ENCODE data around the gene PANK2. TPM values are rescaled to one million over a fixed set of nuclear protein-coding genes. Genes with fewer than 3 reads are reported as not detected.

Gene PANK2
- total RNA-seq, 4 donors from 2014 or later: 22.9 to 48.7 (median 38.2) TPM

DNA sequence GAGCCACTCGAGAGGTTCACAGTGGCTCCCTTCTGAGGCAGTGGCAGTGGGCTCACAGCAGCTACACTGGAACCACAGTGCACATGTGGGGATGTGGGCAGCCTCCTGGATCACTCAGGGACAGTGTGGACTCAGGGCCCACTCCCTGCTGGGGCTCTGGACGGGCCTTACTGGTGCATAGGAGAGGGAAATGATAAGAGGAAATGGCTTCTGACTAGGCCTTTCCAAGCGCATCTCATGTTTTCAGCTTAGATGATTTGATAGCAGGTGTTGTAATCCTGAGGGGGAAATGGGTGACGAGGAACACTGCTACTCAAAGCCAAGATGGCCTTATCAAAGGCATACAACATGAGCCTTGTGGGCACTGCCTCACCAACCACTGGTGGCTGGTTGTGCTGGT, 44.0 kb downstream of the PANK2 start:
- Histone ChIP-seq H3K9me3 (no peaks in the 10 kb centered on the region), H3K4me1 (peaks cover 11 to 31% (median 15%) of the 10 kb centered on the region in 4 donors), H3K4me3 (peak overlapping the region in 2 of 4 donors; percentile 20 to 32), H3K27me3 (no peaks in the 10 kb centered on the region), H3K36me3 (no peaks in the 10 kb centered on the region), H3K27ac (peak overlapping the region; percentile 41 to 72 (median 61))
- in situ Hi-C loops (cut with MboI; ENCODE audit: low pct_ligation_motif_present in 1 of 4, low pct_unique_long_range_greater_than_20kb in 1 of 4, low sequenced_read_pairs in 3 of 4) (no loop called here), intact Hi-C loops (cut with DNase I; ENCODE audit: low total_unique reads) (no loop called here)
- 78% methylated on average over 4 of the region's 4 CpGs; no CpG with 5 or more reads in 1 of the 2 donors for WGBS, 2 donors (ENCODE audit: low coverage in 1 of 2)
- DNase-seq: no peak
- TF ChIP-seq EP300 (IDR thresholded peaks at IDR 0.05; ENCODE audit: low read depth) (no peak), POLR2AphosphoS5 (IDR thresholded peaks at IDR 0.05) (no peak), POLR2A (IDR thresholded peaks at IDR 0.05) (no peak)
- TF ChIP-seq, protein P1, sequence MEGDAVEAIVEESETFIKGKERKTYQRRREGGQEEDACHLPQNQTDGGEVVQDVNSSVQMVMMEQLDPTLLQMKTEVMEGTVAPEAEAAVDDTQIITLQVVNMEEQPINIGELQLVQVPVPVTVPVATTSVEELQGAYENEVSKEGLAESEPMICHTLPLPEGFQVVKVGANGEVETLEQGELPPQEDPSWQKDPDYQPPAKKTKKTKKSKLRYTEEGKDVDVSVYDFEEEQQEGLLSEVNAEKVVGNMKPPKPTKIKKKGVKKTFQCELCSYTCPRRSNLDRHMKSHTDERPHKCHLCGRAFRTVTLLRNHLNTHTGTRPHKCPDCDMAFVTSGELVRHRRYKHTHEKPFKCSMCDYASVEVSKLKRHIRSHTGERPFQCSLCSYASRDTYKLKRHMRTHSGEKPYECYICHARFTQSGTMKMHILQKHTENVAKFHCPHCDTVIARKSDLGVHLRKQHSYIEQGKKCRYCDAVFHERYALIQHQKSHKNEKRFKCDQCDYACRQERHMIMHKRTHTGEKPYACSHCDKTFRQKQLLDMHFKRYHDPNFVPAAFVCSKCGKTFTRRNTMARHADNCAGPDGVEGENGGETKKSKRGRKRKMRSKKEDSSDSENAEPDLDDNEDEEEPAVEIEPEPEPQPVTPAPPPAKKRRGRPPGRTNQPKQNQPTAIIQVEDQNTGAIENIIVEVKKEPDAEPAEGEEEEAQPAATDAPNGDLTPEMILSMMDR (IDR thresholded peaks at IDR 0.05): no peak

DNA sequence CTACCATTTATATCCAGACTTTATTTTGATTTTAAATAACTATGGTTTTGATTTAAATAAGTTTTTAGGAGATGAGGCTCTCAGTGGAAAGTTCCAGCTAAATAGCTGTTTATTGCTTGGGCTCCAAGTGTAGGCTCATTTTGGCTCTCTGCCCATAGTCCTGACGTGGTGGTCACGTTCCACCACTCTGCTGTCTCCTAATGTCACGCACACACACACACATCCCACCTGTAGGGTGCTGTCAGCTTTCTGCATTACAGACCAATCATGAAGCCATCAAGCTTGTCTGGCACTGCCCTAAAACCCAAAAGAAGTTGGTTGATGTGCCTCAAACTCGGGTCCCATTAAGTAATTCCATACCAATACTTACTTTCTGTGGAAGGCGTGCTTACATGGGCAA, 45.4 kb downstream of the PANK2 start:
- no peak for DNase-seq
- Histone ChIP-seq H3K27ac (peak overlapping the region; percentile 48 to 65 (median 51)), H3K36me3 (no peaks in the 10 kb centered on the region), H3K9me3 (no peaks in the 10 kb centered on the region), H3K4me3 (no peak overlapping the region), H3K4me1 (peaks cover 11 to 31% (median 14%) of the 10 kb centered on the region in 4 donors), H3K27me3 (no peaks in the 10 kb centered on the region)
- TF ChIP-seq POLR2AphosphoS5 (IDR thresholded peaks at IDR 0.05): no peak
- no peak for TF ChIP-seq EP300 (IDR thresholded peaks at IDR 0.05; ENCODE audit: low read depth)
- intact Hi-C loops (cut with DNase I; ENCODE audit: low total_unique reads): no loop called here
- in situ Hi-C loops (cut with MboI; ENCODE audit: low pct_ligation_motif_present in 1 of 4, low pct_unique_long_range_greater_than_20kb in 1 of 4, low sequenced_read_pairs in 3 of 4): no loop called here
- WGBS, 2 donors (ENCODE audit: low coverage in 1 of 2): 81% methylated on average over 5 of the region's 5 CpGs; no CpG with 5 or more reads in 1 of the 2 donors

DNA sequence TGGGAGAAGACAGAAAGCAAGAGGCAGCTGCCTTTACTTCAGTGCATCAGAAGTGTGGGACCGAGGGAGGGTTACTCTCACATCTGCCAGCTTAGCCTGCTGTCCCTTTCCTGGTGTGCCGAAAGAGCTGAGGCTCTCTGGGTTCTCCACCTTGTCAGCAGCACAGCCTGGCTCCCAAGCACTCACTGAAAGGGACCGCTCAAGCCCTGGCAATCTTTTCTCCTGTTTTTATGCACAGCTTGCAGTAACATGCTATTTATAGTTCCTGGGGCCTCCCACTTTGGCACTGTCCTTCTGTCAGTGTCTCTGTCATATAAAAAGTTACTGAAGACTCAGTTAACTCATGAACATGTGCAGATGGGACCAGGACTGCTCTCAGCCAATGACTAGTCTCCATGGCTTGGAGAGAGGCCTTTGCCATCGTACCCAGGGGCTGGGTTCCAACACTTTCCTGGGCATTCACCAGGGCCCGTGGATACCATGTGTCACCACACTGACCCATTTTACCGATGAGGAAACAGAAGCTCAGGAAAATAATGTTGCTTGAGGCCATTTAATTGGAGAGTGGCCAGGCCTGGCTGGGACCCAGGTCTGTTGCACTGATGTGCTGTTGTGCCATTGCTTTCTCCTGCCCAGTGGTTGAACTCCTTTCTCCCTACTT, 46.2 kb downstream of the PANK2 start:
- peak overlapping the region; percentile 48 to 65 (median 51) for H3K27ac ChIP-seq
- no peak for DNase-seq

DNA sequence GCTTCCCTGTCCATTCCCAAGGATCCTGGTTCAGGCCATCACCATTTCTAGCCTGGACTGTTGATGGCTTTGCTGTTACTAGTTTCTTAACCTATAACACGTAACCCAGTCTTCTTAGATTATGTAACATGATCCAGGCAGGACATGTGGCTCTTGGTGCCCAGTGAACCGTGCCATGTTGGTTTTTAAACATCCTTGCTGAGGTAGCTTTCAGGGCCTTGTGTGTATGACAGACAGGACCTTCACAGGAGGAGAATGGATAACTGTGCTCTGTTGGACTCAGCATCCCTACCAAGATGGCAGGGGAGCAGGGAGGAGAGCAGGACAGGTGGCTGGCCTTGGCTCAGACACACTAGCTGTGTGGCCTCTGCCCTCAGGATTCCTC, 46.8 kb downstream of the PANK2 start:
- no peak for DNase-seq
- H3K27me3 ChIP-seq: no peaks in the 10 kb centered on the region
- H3K4me3 ChIP-seq: no peak overlapping the region
- H3K36me3 ChIP-seq: no peaks in the 10 kb centered on the region
- in situ Hi-C loops (cut with MboI; ENCODE audit: low pct_ligation_motif_present in 1 of 4, low pct_unique_long_range_greater_than_20kb in 1 of 4, low sequenced_read_pairs in 3 of 4): no loop called here
- TF ChIP-seq, protein P1 (IDR thresholded peaks at IDR 0.05): no peak
- TF ChIP-seq POLR2A (IDR thresholded peaks at IDR 0.05): no peak
- no peak for TF ChIP-seq EP300 (IDR thresholded peaks at IDR 0.05; ENCODE audit: low read depth)
- no peak for TF ChIP-seq POLR2AphosphoS5 (IDR thresholded peaks at IDR 0.05)
- H3K27ac ChIP-seq: peak overlapping the region in 1 of 4 donors; percentile 48
- H3K9me3 ChIP-seq: no peaks in the 10 kb centered on the region
- WGBS, 2 donors (ENCODE audit: low coverage in 1 of 2): 89% methylated on average over 2 of the region's 2 CpGs; no CpG with 5 or more reads in 1 of the 2 donors
- peaks cover 11 to 31% (median 14%) of the 10 kb centered on the region in 4 donors for H3K4me1 ChIP-seq
- intact Hi-C loops (cut with DNase I; ENCODE audit: low total_unique reads): no loop called here

More for the DNA sequence above, 46.2 kb downstream of the PANK2 start:
- Histone ChIP-seq H3K27me3 (no peaks in the 10 kb centered on the region), H3K9me3 (no peaks in the 10 kb centered on the region), H3K4me1 (peaks cover 11 to 31% (median 14%) of the 10 kb centered on the region in 4 donors), H3K4me3 (no peak overlapping the region), H3K36me3 (no peaks in the 10 kb centered on the region)
- TF ChIP-seq POLR2AphosphoS5 (IDR thresholded peaks at IDR 0.05) (no peak), POLR2A (IDR thresholded peaks at IDR 0.05) (no peak), EP300 (IDR thresholded peaks at IDR 0.05; ENCODE audit: low read depth) (no peak)
- TF ChIP-seq, protein P1 (IDR thresholded peaks at IDR 0.05): no peak
- intact Hi-C loops (cut with DNase I; ENCODE audit: low total_unique reads): no loop called here
- 68 to 77% methylated on average over 3 to 5 of the region's 6 CpGs for WGBS, 2 donors (ENCODE audit: low coverage in 1 of 2)
- in situ Hi-C loops (cut with MboI; ENCODE audit: low pct_ligation_motif_present in 1 of 4, low pct_unique_long_range_greater_than_20kb in 1 of 4, low sequenced_read_pairs in 3 of 4): no loop called here

Data from transverse colon (tissue), 4 donors.